GM23338 (cell line): Measurements from ENCODE around the gene ATXN7L3. TPM values are rescaled to one million over a fixed set of nuclear protein-coding genes. Genes with fewer than 3 reads are reported as not detected.
A peak's percentile ranks its signal among the peaks of the same experiment; 100 is the strongest.

Experiments
- ATAC-seq: fragments of 200-7000 bp; cut with Tn5 transposase; 3 replicates; pipeline ENCODE4 v1.9.1; 2020
- DNase-seq: peaks from one replicate; pipeline ENCODE4 v3.0.0-alpha.2; 2015; ENCODE audit warnings: low spot score
- H2AFZ ChIP-seq: fragments of 200-600 bp; sonication (generic); 2 replicates; pipeline ENCODE4 v1.8.0; 2016; ENCODE audit warnings: antibody characterized with exemption, mild to moderate bottlenecking, moderate library complexity
- H3F3A ChIP-seq: fragments of 200-600 bp; sonication (generic); replicated peaks from 2 replicates; pipeline ENCODE4 v1.8.0; 2017; ENCODE audit warnings: antibody characterized with exemption, mixed run types, low read depth
- H3K27ac ChIP-seq: fragments of 200-600 bp; sonication (generic); 2 replicates; pipeline ENCODE4 v1.6.1; 2016; ENCODE audit warnings: low read depth
- H3K27me3 ChIP-seq: fragments of 200-600 bp; sonication (generic); 2 replicates; pipeline ENCODE4 v1.8.0; 2016; ENCODE audit warnings: mild to moderate bottlenecking, mixed run types, moderate library complexity; ENCODE audit not compliant: insufficient read depth
- H3K36me3 ChIP-seq: fragments of 200-600 bp; sonication (generic); 2 replicates; pipeline ENCODE4 v1.8.0; 2016; ENCODE audit warnings: mild to moderate bottlenecking; ENCODE audit not compliant: insufficient read depth
- H3K4me1 ChIP-seq: fragments of 200-600 bp; sonication (generic); 2 replicates; pipeline ENCODE4 v1.8.0; 2016; ENCODE audit warnings: mild to moderate bottlenecking, moderate library complexity; ENCODE audit not compliant: insufficient read depth
- H3K4me2 ChIP-seq: fragments of 200-600 bp; sonication (generic); 2 replicates; pipeline ENCODE4 v1.7.1; 2017; ENCODE audit warnings: mixed run types
- H3K4me3 ChIP-seq: fragments of 200-600 bp; sonication (generic); 2 replicates; pipeline ENCODE4 v1.6.1; 2016; ENCODE audit warnings: mixed run types
- H3K79me2 ChIP-seq: fragments of 200-600 bp; sonication (generic); replicated peaks from 2 replicates; pipeline ENCODE4 v1.8.0; 2017; ENCODE audit warnings: mild to moderate bottlenecking; ENCODE audit not compliant: insufficient read depth
- H3K9me2 ChIP-seq: fragments of 200-600 bp; sonication (generic); 2 replicates; pipeline ENCODE4 v1.8.0; 2017; ENCODE audit not compliant: insufficient read depth
- H4K20me1 ChIP-seq: fragments of 200-600 bp; sonication (generic); replicated peaks from 2 replicates; pipeline ENCODE4 v1.8.0; 2017; ENCODE audit warnings: mild to moderate bottlenecking; ENCODE audit not compliant: insufficient read depth
- H3K27ac Mint-ChIP-seq: 2 replicates; pipeline ENCODE4 v1.8.0; 2020; ENCODE audit warnings: inconsistent platforms, mild to moderate bottlenecking, moderate library complexity, mixed read lengths
- H3K27me3 Mint-ChIP-seq: 3 replicates; pipeline ENCODE4 v1.8.0; 2022; ENCODE audit warnings: low read depth, mild to moderate bottlenecking, moderate library complexity, mixed read lengths, inconsistent platforms; ENCODE audit not compliant: insufficient read depth, poor library complexity
- H3K36me3 Mint-ChIP-seq: 3 replicates; pipeline ENCODE4 v1.8.0; 2021; ENCODE audit warnings: low read depth, mild to moderate bottlenecking, inconsistent platforms, moderate library complexity, mixed read lengths
- H3K4me1 Mint-ChIP-seq: 3 replicates; pipeline ENCODE4 v1.8.0; 2020; ENCODE audit warnings: mild to moderate bottlenecking, inconsistent platforms, mixed read lengths
- H3K4me3 Mint-ChIP-seq: 3 replicates; pipeline ENCODE4 v1.8.0; 2021; ENCODE audit warnings: moderate library complexity, mild to moderate bottlenecking, inconsistent platforms, mixed read lengths
- H3K9me3 Mint-ChIP-seq: 3 replicates; pipeline ENCODE4 v1.8.0; 2020; ENCODE audit warnings: moderate library complexity, mild to moderate bottlenecking, inconsistent platforms, mixed read lengths
- CREB1 ChIP-seq: fragments of 250-450 bp; sonication (Bioruptor Pico); IDR thresholded peaks from 2 replicates; pipeline ENCODE4 v1.5.0; 2020; ENCODE audit warnings: low read depth, mild to moderate bottlenecking, moderate library complexity
- ZNF114 ChIP-seq: fragments of 250-450 bp; sonication (Bioruptor Pico); IDR thresholded peaks from 2 replicates; pipeline ENCODE4 v1.5.0; 2020; ENCODE audit warnings: mild to moderate bottlenecking, moderate library complexity
- polyA plus RNA-seq: library from polyadenylated mRNA; unstranded; fragments of >200 nt; fragmentation: Nextera tagmentation; extraction: Ambion mirVana; gene quantifications from 2 replicates; pipeline ENCODE4 v1.2.1, GENCODE V29; 2016
- total RNA-seq: library from RNA; depleted of rRNA; stranded (reverse); fragments of >200 nt; shearing (Covaris generic); gene quantifications from 2 replicates; pipeline ENCODE4 v1.2.3, GENCODE V29; 2014
- TF ChIP-seq, protein P1 (sequence below), 2 experiments: fragments of 200-600 bp in 1 of 2; sonication (generic) in 1 of 2; conservative IDR thresholded peaks; 2 replicates each; pipeline versions ENCODE4 v1.5.1 to v1.6.1; 2016 to 2017; ENCODE audit warnings: antibody characterized with exemption in 2 of 2, low read depth in 2 of 2, mild to moderate bottlenecking in 2 of 2, moderate library complexity in 1 of 2
- TF ChIP-seq, protein P2 (sequence below): fragments of 250-450 bp; sonication (Bioruptor Pico); IDR thresholded peaks from 2 replicates; pipeline ENCODE4 v1.5.0; 2020; ENCODE audit warnings: mild to moderate bottlenecking, moderate library complexity

The ATXN7L3 gene
- total and polyA plus RNA-seq, 2 experiments from 2014 or later: 20.6 to 95.0 TPM

DNA sequence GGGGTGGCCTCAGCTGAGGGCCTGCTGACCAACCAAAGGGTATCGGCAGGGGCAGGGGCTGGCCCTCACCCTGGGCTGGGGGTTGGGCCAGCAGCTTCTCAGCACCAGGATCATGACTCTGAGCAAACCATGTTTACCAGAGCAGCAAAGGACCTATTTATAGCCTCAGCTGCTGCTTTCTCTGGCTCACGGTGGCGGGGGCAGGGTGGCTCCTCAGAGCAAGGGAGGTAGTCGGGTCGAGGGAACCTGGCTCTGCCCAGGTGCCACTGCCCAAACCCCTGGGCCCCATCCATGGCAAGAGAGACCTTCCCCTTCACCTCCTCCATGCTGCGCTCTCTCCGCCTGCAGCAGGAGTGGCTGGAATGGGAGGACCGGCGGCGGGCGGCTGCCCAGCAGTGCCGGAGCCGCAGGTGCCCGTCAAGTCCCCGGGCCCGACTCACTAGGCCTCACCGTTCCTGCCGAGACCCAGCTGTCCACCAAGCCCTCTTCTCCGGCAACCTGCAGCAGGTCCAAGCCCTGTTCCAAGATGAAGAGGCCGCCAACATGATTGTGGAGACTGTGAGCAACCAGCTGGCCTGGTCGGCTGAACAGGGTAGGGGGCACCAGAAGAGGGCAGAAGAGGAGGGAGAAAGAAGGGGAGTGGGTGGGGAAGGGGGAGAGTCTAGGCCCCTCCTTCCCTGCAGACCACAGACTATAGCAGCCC lies 29.0 kb downstream of the ATXN7L3 start, which contains the start of gene ASB16 (continued):
- TF ChIP-seq, protein P1, sequence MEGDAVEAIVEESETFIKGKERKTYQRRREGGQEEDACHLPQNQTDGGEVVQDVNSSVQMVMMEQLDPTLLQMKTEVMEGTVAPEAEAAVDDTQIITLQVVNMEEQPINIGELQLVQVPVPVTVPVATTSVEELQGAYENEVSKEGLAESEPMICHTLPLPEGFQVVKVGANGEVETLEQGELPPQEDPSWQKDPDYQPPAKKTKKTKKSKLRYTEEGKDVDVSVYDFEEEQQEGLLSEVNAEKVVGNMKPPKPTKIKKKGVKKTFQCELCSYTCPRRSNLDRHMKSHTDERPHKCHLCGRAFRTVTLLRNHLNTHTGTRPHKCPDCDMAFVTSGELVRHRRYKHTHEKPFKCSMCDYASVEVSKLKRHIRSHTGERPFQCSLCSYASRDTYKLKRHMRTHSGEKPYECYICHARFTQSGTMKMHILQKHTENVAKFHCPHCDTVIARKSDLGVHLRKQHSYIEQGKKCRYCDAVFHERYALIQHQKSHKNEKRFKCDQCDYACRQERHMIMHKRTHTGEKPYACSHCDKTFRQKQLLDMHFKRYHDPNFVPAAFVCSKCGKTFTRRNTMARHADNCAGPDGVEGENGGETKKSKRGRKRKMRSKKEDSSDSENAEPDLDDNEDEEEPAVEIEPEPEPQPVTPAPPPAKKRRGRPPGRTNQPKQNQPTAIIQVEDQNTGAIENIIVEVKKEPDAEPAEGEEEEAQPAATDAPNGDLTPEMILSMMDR (conservative IDR thresholded peaks at IDR 0.05; ENCODE audit: low read depth in 2 of 2): peak; percentile 34 to 69
- TF ChIP-seq ZNF114 (CRISPR knock-in tag): no peak

DNA sequence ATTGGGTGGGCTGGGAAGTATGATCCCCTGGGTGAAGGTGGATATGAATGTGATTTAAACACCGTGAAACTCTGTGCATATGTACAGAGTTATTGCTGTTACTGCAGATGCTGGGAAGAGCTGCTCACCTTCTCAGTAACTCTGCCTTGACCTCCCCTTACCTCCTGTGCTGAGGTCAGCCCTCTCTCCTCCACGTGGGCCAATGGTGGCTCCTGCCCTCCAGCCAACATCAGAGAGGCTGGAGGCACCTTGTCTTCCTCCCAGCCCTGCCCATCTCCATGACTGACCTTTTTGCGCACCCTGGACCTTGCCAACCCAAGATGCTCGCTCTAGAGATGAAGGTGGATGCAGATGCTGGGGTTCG lies 29.6 kb downstream of the ATXN7L3 start:
- peaks cover 14% of the 10 kb centered on the region for H3K4me1 Mint-ChIP-seq
- H3K9me3 Mint-ChIP-seq: no peaks in the 10 kb centered on the region
- no peak for DNase-seq
- no peak overlapping the region for H3K27ac Mint-ChIP-seq
- TF ChIP-seq, protein P2, sequence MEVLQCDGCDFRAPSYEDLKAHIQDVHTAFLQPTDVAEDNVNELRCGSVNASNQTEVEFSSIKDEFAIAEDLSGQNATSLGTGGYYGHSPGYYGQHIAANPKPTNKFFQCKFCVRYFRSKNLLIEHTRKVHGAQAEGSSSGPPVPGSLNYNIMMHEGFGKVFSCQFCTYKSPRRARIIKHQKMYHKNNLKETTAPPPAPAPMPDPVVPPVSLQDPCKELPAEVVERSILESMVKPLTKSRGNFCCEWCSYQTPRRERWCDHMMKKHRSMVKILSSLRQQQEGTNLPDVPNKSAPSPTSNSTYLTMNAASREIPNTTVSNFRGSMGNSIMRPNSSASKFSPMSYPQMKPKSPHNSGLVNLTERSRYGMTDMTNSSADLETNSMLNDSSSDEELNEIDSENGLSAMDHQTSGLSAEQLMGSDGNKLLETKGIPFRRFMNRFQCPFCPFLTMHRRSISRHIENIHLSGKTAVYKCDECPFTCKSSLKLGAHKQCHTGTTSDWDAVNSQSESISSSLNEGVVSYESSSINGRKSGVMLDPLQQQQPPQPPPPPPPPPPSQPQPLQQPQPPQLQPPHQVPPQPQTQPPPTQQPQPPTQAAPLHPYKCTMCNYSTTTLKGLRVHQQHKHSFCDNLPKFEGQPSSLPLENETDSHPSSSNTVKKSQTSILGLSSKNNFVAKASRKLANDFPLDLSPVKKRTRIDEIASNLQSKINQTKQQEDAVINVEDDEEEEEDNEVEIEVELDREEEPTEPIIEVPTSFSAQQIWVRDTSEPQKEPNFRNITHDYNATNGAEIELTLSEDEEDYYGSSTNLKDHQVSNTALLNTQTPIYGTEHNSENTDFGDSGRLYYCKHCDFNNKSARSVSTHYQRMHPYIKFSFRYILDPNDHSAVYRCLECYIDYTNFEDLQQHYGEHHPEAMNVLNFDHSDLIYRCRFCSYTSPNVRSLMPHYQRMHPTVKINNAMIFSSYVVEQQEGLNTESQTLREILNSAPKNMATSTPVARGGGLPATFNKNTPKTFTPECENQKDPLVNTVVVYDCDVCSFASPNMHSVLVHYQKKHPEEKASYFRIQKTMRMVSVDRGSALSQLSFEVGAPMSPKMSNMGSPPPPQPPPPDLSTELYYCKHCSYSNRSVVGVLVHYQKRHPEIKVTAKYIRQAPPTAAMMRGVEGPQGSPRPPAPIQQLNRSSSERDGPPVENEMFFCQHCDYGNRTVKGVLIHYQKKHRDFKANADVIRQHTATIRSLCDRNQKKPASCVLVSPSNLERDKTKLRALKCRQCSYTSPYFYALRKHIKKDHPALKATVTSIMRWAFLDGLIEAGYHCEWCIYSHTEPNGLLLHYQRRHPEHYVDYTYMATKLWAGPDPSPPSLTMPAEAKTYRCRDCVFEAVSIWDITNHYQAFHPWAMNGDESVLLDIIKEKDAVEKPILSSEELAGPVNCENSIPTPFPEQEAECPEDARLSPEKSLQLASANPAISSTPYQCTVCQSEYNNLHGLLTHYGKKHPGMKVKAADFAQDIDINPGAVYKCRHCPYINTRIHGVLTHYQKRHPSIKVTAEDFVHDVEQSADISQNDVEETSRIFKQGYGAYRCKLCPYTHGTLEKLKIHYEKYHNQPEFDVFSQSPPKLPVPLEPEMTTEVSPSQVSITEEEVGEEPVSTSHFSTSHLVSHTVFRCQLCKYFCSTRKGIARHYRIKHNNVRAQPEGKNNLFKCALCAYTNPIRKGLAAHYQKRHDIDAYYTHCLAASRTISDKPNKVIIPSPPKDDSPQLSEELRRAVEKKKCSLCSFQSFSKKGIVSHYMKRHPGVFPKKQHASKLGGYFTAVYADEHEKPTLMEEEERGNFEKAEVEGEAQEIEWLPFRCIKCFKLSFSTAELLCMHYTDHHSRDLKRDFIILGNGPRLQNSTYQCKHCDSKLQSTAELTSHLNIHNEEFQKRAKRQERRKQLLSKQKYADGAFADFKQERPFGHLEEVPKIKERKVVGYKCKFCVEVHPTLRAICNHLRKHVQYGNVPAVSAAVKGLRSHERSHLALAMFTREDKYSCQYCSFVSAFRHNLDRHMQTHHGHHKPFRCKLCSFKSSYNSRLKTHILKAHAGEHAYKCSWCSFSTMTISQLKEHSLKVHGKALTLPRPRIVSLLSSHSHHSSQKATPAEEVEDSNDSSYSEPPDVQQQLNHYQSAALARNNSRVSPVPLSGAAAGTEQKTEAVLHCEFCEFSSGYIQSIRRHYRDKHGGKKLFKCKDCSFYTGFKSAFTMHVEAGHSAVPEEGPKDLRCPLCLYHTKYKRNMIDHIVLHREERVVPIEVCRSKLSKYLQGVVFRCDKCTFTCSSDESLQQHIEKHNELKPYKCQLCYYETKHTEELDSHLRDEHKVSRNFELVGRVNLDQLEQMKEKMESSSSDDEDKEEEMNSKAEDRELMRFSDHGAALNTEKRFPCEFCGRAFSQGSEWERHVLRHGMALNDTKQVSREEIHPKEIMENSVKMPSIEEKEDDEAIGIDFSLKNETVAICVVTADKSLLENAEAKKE (CRISPR knock-in tag): no peak
- TF ChIP-seq CREB1: no peak
- Histone ChIP-seq H4K20me1 (no peaks in the 10 kb centered on the region), H3K36me3 (no peaks in the 10 kb centered on the region), H3K9me2 (no peaks in the 10 kb centered on the region), H2AFZ (no peak overlapping the region), H3K79me2 (no peaks in the 10 kb centered on the region), H3F3A (peaks cover 9% of the 10 kb centered on the region; the same call in 1 of the 2 replicates), H3K27me3 (no peaks in the 10 kb centered on the region), H3K4me3 (peak overlapping the region; percentile 34; the same call in 1 of the 2 replicates), H3K4me2 (peak overlapping the region; percentile 62), H3K4me1 (peaks cover 14% of the 10 kb centered on the region), H3K27ac (no peak overlapping the region)
- peaks cover 2% of the 10 kb centered on the region; the same call in 2 of the 3 replicates for H3K36me3 Mint-ChIP-seq
- peaks cover 11% of the 10 kb centered on the region for H3K27me3 Mint-ChIP-seq
- H3K4me3 Mint-ChIP-seq: 0 out of 3 replicates have a peak overlapping the region, but pooled peaks have one; percentile 22
- ATAC-seq: no peak
